GM20000 (cell line): Measurements from ENCODE around the gene KNSTRN.

Source experiments
- DNase-seq: peaks from one replicate; pipeline ENCODE4 v3.0.0; 2012; ENCODE audit warnings: low spot score
- CTCF ChIP-seq: IDR thresholded peaks from 2 replicates; pipeline ENCODE4 v1.5.1; 2012; ENCODE audit warnings: mild to moderate bottlenecking, control low read depth; ENCODE audit errors: extremely low read depth, missing control alignments

KNSTRN gene

GRCh38 chr15:40342416-40343320 is 39.9 kb upstream of the KNSTRN start:
- no peak for TF ChIP-seq CTCF
- DNase-seq = no peak

DNA sequence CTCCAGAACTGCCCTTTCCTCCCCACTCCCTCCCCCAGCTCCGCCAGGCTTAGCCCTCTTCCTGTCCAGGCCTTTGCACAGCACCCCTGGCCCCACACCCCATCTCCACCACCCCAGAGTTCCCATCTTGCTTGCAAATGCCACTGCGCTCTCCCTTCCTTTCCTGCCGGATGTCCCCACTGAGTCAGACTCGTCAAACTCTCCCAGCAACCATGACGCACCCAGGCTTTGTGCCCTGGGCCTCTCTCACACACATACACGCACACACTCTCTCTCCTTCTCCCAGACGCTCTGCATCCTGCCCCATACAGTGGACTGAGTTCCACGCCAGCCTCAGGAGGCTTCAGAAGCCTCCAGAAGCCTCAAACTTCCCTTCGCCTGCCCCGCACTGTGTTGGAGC is 39.0 kb upstream of the KNSTRN start:
- TF ChIP-seq CTCF = no peak
- no peak for DNase-seq

GRCh38 chr15:40344217-40344616 is 38.3 kb upstream of the KNSTRN start:
- TF ChIP-seq CTCF = no peak
- DNase-seq = no peak

- peak; percentile 78 for TF ChIP-seq CTCF
- peak; percentile 87 for DNase-seq
Observed at GRCh38 chr15:40344631-40345120, 37.8 kb upstream of the KNSTRN start.

DNA sequence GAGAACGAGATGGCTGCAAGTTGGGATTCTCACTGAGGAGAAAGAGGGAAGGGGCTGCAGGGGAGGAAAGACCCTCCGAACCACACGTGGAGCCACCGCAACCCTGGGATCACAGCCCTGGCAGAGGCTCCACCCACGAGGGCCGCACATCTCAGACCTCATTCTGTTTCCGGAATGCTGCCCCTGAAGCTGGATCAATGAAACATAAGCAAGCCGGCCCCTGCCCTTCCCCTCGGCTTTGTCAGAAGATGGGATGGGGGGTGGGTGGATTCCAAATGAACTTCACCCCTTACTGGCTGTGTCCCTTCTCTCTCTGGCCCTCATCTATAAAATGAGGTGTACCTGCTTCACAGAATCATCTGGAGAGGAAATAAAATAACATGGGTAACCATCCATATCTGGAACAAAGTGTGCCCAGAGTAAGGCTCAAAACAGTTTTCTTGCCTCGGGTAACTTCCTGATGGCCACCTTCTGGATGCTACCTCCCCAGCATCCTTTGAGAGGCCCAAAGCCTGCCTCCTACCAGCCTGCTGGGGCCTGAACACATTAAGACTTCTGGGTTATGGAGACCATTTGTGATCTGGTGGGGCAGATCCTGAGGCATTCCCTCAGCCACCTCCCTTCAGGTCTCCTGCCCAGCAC is 37.2 kb upstream of the KNSTRN start:
- TF ChIP-seq CTCF = no peak
- DNase-seq = no peak

DNA sequence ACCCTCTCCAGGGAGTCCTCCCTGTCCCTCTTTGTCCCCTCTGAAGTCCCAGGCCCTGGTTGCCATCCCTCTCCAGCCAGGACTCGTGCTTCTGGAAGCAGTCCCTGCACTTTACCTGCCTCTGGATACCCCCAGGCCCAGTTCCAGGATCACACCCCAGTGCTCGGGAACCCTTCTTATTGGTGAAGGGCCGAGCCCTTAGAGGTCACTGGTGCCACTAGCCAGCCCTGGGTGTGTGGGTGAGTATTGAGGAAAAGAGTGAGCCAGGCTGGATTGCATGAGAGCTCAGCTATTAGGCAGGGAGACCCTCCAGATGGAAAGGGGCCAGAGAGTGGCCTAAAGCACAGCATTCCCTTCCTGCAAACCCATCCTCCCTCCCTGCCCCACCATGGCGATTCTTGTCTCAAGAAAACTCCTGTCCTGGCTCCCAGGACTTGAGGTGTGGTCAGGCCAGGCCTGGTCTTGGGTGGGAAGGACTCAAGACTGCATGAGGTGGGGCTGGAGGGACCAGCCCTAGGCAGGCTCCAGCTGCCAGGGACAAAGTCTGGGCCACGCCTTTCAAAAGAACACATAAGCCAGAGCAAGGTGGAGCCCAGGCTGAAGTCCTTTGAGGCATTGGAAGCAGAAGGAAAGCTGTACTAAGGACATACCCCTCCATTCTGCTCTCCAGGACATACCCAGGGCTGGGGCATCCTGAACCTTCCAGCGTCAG is 36.5 kb upstream of the KNSTRN start:
- no peak for DNase-seq
- no peak for TF ChIP-seq CTCF
